ENCODE data around the gene MYBPH.
A peak's percentile ranks its signal among the peaks of the same experiment; 100 is the strongest.

The MYBPH gene

GRCh38 chr1:203181586-203182386 is 6.2 kb upstream of the MYBPH start:
- Histone ChIP-seq H3K27ac (no peak overlapping the region), H3K27me3 (replicated peaks) (no peaks in the 10 kb centered on the region), H3K36me3 (replicated peaks) (no peaks in the 10 kb centered on the region), H3K4me3 (ENCODE audit: low read depth, low read length) (no peak overlapping the region)
- no peak for DNase-seq
- in situ Hi-C loops (cut with HindIII; ENCODE audit: low pct_ligation_motif_present, low sequenced_read_pairs): no loop called here
- no peak for TF ChIP-seq CTCF (IDR thresholded peaks at IDR 0.05; ENCODE audit: low read depth, low read length, missing control alignments)

GRCh38 chr1:203180611-203181330 is 5.1 kb upstream of the MYBPH start:
- in situ Hi-C loops (cut with HindIII; ENCODE audit: low pct_ligation_motif_present, low sequenced_read_pairs): no loop called here
- no peak for TF ChIP-seq CTCF (IDR thresholded peaks at IDR 0.05; ENCODE audit: low read depth, low read length, missing control alignments)
- Histone ChIP-seq H3K27me3 (replicated peaks) (no peaks in the 10 kb centered on the region), H3K27ac (no peak overlapping the region), H3K36me3 (replicated peaks) (no peaks in the 10 kb centered on the region), H3K4me3 (ENCODE audit: low read depth, low read length) (no peak overlapping the region)
- DNase-seq: no peak

GRCh38 chr1:203179667-203180005 is 4.0 kb upstream of the MYBPH start:
- in situ Hi-C loops (cut with HindIII; ENCODE audit: low pct_ligation_motif_present, low sequenced_read_pairs): no loop called here
- Histone ChIP-seq H3K4me3 (ENCODE audit: low read depth, low read length) (no peak overlapping the region), H3K27me3 (replicated peaks) (no peaks in the 10 kb centered on the region), H3K36me3 (replicated peaks) (no peaks in the 10 kb centered on the region), H3K27ac (no peak overlapping the region)
- no peak for TF ChIP-seq CTCF (IDR thresholded peaks at IDR 0.05; ENCODE audit: low read depth, low read length, missing control alignments)
- no peak for DNase-seq

- no peak for TF ChIP-seq CTCF (IDR thresholded peaks at IDR 0.05; ENCODE audit: low read depth, low read length, missing control alignments)
- no peak for DNase-seq
- in situ Hi-C loops (cut with HindIII; ENCODE audit: low pct_ligation_motif_present, low sequenced_read_pairs): no loop called here
- H3K27ac ChIP-seq: no peak overlapping the region
- H3K4me3 ChIP-seq (ENCODE audit: low read depth, low read length): no peak overlapping the region
- no peaks in the 10 kb centered on the region for H3K36me3 ChIP-seq (replicated peaks)
- no peaks in the 10 kb centered on the region for H3K27me3 ChIP-seq (replicated peaks)
Observed at GRCh38 chr1:203178821-203179666, 3.4 kb upstream of the MYBPH start.

- no peak overlapping the region for H3K27ac ChIP-seq
Observed at GRCh38 chr1:203178083-203178482, 2.5 kb upstream of the MYBPH start.

More at GRCh38 chr1:203178083-203178482, 2.5 kb upstream of the MYBPH start:
- Histone ChIP-seq H3K4me3 (ENCODE audit: low read depth, low read length) (no peak overlapping the region), H3K27me3 (replicated peaks) (no peaks in the 10 kb centered on the region), H3K36me3 (replicated peaks) (no peaks in the 10 kb centered on the region)
- TF ChIP-seq CTCF (IDR thresholded peaks at IDR 0.05; ENCODE audit: low read depth, low read length, missing control alignments): no peak
- peak; percentile 6 for DNase-seq
- in situ Hi-C loops (cut with HindIII; ENCODE audit: low pct_ligation_motif_present, low sequenced_read_pairs): no loop called here

Measured in brain microvascular endothelial cell (primary cell).